Vagina (tissue), 2 donors: ENCODE data around the gene POLD1. TPM values are rescaled to one million over a fixed set of nuclear protein-coding genes. Genes with fewer than 3 reads are reported as not detected.

Source experiments
- DNase-seq, 2 donors: peaks; one replicate each; pipeline ENCODE4 v3.0.0-alpha.2; 2017; ENCODE audit errors: extremely low spot score in 2 of 2
- H3K27ac ChIP-seq: fragments of 200-600 bp; sonication (generic); one replicate; pipeline ENCODE4 v1.5.1; 2019
- H3K27me3 ChIP-seq: fragments of 200-600 bp; sonication (generic); one replicate; pipeline ENCODE4 v1.5.1; 2019
- H3K36me3 ChIP-seq, 2 donors: fragments of 200-600 bp; sonication (generic); one replicate each; pipeline ENCODE4 v1.5.1; 2017 to 2019
- H3K4me1 ChIP-seq: fragments of 200-600 bp; sonication (generic); one replicate; pipeline ENCODE4 v1.5.1; 2019
- H3K4me3 ChIP-seq, 2 donors: fragments of 200-600 bp; sonication (generic); 1 replicate in 1 of 2; 2 replicates in 1 of 2; pipeline ENCODE4 v1.5.1; 2016 to 2019
- H3K9me3 ChIP-seq: fragments of 200-600 bp; sonication (generic); one replicate; pipeline ENCODE4 v1.5.1; 2019
- POLR2A ChIP-seq, 2 donors: fragments of 450-650 bp; IDR thresholded peaks; one replicate each; pipeline ENCODE4 v1.6.1; 2017; ENCODE audit warnings: antibody characterized with exemption in 2 of 2, mild to moderate bottlenecking in 2 of 2, moderate library complexity in 2 of 2
- POLR2AphosphoS5 ChIP-seq, 2 donors: sonication (generic); formaldehyde crosslinking; IDR thresholded peaks; one replicate each; pipeline ENCODE4 v1.9.0; 2017; ENCODE audit warnings: antibody characterized with exemption in 2 of 2, mild to moderate bottlenecking in 2 of 2, low read depth in 1 of 2; ENCODE audit not compliant: insufficient read depth in 1 of 2
- intact Hi-C: fragments of 100-400 bp; cut with DNase I; formaldehyde crosslinking; loops from one replicate; pipeline ENCODE4 v1.15.1; 2023
- total RNA-seq: library from RNA; depleted of rRNA; stranded (reverse); fragments of >200 nt; gene quantifications from one replicate; pipeline ENCODE4 v1.2.3, GENCODE V29; 2016
- TF ChIP-seq, protein P1 (sequence below), 3 experiments: fragments of 450-650 bp in 2 of 3; fragments of 200-600 bp in 1 of 3; sonication (generic) in 1 of 3; IDR thresholded peaks; one replicate each; pipeline ENCODE4 v1.5.1; 2017 to 2019; ENCODE audit warnings: antibody characterized with exemption in 3 of 3, mild to moderate bottlenecking in 2 of 3, moderate library complexity in 2 of 3

The POLD1 gene
- total RNA-seq, 1 donor from 2014 or later, result 16.7 TPM

DNA sequence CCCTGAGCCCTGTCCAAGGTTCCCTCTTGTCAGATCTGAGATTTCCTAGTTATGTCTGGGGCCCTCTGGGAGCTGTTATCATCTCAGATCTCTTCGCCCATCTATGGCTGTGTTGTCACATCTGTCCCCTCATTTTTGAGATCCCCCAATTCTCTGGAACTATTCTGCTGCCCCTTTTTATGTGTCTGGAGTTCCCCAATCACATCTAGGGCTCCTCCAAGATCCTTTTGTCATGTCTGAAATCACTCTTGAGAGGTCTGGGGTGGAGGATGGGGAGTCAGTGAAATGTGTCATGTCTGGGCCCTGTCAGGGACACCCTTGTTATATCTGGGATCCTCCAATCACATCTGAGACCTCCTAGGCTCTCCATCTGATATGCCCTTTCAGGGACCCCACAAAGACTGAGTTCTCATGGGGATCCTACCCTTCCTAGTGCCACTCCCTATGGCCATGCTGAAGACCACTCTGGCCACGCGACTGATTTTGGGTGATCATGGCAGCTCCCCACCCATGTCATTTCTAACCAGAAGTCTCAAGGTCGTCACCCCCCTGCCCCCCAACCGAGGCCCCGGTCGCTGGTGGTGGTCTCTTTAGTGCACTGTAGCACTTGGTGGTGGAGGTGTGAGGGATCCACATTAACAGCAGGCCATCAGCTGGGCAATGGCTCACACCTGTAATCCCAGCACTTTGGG lies 44.8 kb downstream of the POLD1 start:
- no peak overlapping the region for H3K27ac ChIP-seq
- H3K27me3 ChIP-seq, result no peaks in the 10 kb centered on the region
- intact Hi-C loops, result no loop called here
- no peak for DNase-seq
- H3K9me3 ChIP-seq, result no peaks in the 10 kb centered on the region
- peaks cover 11% of the 10 kb centered on the region for H3K4me1 ChIP-seq
- TF ChIP-seq, protein P1, sequence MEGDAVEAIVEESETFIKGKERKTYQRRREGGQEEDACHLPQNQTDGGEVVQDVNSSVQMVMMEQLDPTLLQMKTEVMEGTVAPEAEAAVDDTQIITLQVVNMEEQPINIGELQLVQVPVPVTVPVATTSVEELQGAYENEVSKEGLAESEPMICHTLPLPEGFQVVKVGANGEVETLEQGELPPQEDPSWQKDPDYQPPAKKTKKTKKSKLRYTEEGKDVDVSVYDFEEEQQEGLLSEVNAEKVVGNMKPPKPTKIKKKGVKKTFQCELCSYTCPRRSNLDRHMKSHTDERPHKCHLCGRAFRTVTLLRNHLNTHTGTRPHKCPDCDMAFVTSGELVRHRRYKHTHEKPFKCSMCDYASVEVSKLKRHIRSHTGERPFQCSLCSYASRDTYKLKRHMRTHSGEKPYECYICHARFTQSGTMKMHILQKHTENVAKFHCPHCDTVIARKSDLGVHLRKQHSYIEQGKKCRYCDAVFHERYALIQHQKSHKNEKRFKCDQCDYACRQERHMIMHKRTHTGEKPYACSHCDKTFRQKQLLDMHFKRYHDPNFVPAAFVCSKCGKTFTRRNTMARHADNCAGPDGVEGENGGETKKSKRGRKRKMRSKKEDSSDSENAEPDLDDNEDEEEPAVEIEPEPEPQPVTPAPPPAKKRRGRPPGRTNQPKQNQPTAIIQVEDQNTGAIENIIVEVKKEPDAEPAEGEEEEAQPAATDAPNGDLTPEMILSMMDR (IDR thresholded peaks at IDR 0.05), result no peak
- TF ChIP-seq POLR2AphosphoS5 (IDR thresholded peaks at IDR 0.05; ENCODE audit: insufficient read depth in 1 of 2, low read depth in 1 of 2), result no peak
- TF ChIP-seq POLR2A (IDR thresholded peaks at IDR 0.05), result no peak
- H3K4me3 ChIP-seq, result no peak overlapping the region
- no peaks in the 10 kb centered on the region for H3K36me3 ChIP-seq

- Histone ChIP-seq H3K9me3 (no peaks in the 10 kb centered on the region), H3K27me3 (no peaks in the 10 kb centered on the region), H3K4me1 (peaks cover 11% of the 10 kb centered on the region), H3K27ac (no peak overlapping the region), H3K36me3 (no peaks in the 10 kb centered on the region), H3K4me3 (peak overlapping the region in 1 of 2 donors; percentile 47)
- no peak for DNase-seq
- intact Hi-C loops, result no loop called here
- TF ChIP-seq POLR2AphosphoS5 (IDR thresholded peaks at IDR 0.05; ENCODE audit: insufficient read depth in 1 of 2, low read depth in 1 of 2), result no peak
- TF ChIP-seq POLR2A (IDR thresholded peaks at IDR 0.05), result no peak
- TF ChIP-seq, protein P1 (IDR thresholded peaks at IDR 0.05), result no peak
Observed at GRCh38 chr19:50430888-50431342, 46.8 kb downstream of the POLD1 start.

- peak overlapping the region; percentile 46 to 47 for H3K4me3 ChIP-seq
- intact Hi-C loops, result no loop called here
- no peaks in the 10 kb centered on the region for H3K27me3 ChIP-seq
- TF ChIP-seq POLR2A (IDR thresholded peaks at IDR 0.05) (no peak), POLR2AphosphoS5 (IDR thresholded peaks at IDR 0.05; ENCODE audit: insufficient read depth in 1 of 2, low read depth in 1 of 2) (peak in 1 of 2 donors; percentile 44)
- DNase-seq, result no peak
- peak overlapping the region; percentile 27 for H3K27ac ChIP-seq
- no peaks in the 10 kb centered on the region for H3K9me3 ChIP-seq
- peaks cover 11% of the 10 kb centered on the region for H3K4me1 ChIP-seq
- no peaks in the 10 kb centered on the region for H3K36me3 ChIP-seq
Observed at GRCh38 chr19:50431343-50432220, 47.4 kb downstream of the POLD1 start.

DNA sequence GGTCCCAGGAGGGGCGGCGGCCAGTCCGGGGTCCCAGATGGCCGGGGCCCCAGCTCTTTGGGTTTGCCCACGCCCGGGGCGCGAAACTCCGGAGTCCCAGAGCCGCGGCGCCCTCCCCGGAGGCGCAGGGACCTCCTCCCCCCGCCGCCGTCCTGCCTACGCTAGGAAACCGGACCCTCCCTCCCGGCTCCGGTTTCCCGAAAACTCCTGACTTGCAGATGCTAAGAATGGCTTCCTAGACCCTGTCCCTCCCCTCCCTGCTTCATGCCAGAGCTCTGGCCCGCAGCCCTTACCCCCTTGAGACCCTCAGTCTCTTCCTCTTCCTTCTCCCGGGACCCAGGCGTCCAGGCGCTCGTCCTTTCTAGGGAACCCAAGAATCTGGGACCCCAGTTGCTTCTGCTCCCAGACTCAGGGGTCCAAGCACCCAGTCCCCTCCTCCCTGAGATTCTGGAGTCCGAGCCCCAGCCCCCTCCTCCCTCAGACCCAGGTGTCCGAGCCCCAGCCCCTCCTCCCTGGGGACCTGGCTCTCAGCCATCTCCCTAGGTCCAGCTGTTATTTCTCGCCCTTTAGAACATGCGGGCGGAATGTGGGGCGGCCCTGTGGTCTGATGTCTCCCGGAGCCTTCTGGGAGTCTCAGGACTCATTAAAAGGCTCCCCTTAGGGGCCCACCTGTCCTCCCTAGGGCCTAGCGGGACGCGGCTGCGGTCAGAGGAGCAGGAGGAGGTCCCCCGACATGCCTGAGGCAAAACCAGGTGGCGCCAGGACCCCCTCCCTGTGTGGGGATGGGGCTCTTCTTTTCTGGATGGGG lies 48.3 kb downstream of the POLD1 start, which contains the start of gene MYBPC2:
Gene MYBPC2, plus strand, starts transcription at position 672 of the 808 bp plus-strand sequence. Its CDS starts 62 bp downstream, at position 734.
- intact Hi-C loops, result no loop called here
- Histone ChIP-seq H3K4me3 (peak within 1 kb of the TSS; percentile 46 to 47), H3K36me3 (no peaks in the 10 kb centered on the region), H3K27ac (peak within 1 kb of the TSS; percentile 27), H3K27me3 (no peaks in the 10 kb centered on the region), H3K4me1 (peaks cover 11% of the 10 kb centered on the region), H3K9me3 (no peaks in the 10 kb centered on the region)
- DNase-seq, result no peak
- TF ChIP-seq, protein P1 (IDR thresholded peaks at IDR 0.05), result no peak
- TF ChIP-seq POLR2A (IDR thresholded peaks at IDR 0.05) (no peak), POLR2AphosphoS5 (IDR thresholded peaks at IDR 0.05; ENCODE audit: insufficient read depth in 1 of 2, low read depth in 1 of 2) (no peak)
